Iris pigment epithelial cell (primary cell): ENCODE measurements around the gene EPN2.

Source experiments
- DNase-seq: peaks from one replicate; pipeline ENCODE4 v3.0.0-alpha.2; 2011; ENCODE audit warnings: low read depth

The EPN2 gene

GRCh38 chr17:19365833-19366636, 128.9 kb downstream of the EPN2 start:
- no peak for DNase-seq

DNA sequence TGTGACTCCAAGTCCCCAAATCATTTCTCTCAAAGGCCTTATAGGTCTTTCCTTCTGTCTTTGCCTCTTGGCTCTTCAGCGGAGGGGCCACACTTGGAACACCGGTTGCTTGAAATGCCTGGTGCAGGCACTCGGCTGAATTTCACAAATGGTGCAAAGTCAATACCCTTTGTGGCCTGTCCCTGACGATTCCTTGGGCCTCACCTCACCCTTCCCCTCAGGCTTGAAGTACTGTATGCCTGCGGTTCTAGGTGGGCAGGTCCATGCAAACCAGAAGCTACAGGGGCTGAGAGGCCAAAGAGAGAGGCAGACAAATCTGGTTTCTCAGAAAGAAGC, 129.4 kb downstream of the EPN2 start:
- DNase-seq: no peak

GRCh38 chr17:19368229-19368628, 131.1 kb downstream of the EPN2 start:
- peak; percentile 36 for DNase-seq

GRCh38 chr17:19369107-19369778, 132.1 kb downstream of the EPN2 start:
- no peak for DNase-seq

GRCh38 chr17:19369846-19370492, 132.8 kb downstream of the EPN2 start:
- DNase-seq: no peak

DNA sequence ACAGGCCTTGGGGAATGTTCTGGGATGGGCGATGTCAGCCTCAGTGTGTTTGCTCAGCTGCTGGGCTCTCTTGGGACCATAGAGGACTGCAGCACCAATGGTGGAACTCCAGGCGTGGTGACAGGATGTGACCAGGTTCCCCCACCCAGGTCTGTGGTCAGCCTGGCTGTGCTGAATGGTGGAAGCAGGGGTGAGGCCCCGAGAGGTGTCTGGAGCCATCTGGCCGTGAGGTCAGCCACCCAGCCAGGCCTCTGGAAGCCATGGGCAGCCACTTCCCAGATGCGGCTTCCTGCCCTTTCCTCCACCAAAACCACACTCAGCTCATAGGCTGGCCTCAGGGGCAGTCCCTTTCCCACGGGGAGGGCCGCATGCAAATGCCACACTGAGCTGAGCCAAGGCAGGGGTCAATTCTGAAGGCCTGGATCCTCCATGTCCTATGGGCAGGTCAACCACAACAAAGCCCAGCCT, 133.4 kb downstream of the EPN2 start:
- no peak for DNase-seq

DNA sequence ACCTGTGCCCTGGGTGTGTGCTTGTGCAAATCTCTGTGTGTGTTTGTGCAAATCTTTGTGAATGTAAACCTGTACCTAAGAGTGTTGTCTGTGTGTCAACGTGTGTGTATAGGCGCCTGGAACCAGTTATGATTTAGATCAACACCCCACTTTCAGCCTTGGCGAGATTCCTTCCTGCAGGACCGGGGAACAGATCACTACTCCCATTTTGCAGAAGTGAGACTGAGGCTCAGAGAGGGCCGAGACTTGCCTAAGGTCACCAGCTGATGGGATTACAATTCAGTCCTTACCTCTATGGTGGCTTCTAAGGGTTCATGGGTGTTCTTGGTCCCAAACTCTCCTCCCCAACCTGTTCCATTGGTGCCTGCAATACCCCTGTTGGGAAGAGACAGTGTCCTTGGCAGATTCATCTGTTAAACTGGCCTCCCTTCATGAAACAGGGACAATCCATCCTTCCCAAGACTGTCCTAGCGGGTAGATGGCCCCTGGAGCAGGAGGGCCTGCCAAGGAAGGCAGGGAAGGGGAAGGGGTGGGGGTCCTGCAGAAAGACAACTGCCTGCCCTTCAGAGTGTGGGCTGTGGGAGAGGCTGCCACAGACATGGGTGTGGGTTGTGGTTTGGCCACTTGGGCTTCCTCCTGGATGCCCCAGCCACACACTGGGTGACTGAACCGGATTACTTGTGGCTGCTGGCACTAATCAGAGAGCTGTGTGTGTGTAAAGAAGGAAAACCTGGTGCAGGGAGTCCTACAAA, 134.3 kb downstream of the EPN2 start:
- no peak for DNase-seq

GRCh38 chr17:19372011-19372370, 134.8 kb downstream of the EPN2 start:
- no peak for DNase-seq

DNA sequence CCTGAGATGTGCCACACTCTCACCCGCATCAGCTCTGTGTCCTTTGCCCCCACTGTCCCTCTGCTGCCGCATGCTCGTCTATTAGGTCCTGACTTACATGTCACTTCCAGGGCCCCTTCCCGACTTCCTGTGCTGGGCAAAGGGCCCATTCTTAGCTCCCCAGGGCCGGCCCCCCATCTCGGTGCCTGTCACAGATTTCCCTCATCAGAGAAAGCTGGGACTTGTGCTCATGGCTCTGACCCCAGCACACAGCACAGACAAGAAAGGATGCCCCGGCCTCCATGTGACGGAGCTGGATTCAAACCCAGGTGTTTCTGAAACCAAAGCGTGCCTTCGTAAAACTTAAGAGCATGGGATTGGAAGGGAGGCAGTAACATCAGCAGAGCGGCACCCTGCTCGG, 135.3 kb downstream of the EPN2 start:
- no peak for DNase-seq

GRCh38 chr17:19372866-19373504, 135.8 kb downstream of the EPN2 start:
- no peak for DNase-seq

GRCh38 chr17:19374136-19374535, 137.0 kb downstream of the EPN2 start:
- DNase-seq: no peak

GRCh38 chr17:19375732-19376131, 138.6 kb downstream of the EPN2 start:
- DNase-seq: no peak

GRCh38 chr17:19376811-19377210, 139.6 kb downstream of the EPN2 start:
- no peak for DNase-seq

DNA sequence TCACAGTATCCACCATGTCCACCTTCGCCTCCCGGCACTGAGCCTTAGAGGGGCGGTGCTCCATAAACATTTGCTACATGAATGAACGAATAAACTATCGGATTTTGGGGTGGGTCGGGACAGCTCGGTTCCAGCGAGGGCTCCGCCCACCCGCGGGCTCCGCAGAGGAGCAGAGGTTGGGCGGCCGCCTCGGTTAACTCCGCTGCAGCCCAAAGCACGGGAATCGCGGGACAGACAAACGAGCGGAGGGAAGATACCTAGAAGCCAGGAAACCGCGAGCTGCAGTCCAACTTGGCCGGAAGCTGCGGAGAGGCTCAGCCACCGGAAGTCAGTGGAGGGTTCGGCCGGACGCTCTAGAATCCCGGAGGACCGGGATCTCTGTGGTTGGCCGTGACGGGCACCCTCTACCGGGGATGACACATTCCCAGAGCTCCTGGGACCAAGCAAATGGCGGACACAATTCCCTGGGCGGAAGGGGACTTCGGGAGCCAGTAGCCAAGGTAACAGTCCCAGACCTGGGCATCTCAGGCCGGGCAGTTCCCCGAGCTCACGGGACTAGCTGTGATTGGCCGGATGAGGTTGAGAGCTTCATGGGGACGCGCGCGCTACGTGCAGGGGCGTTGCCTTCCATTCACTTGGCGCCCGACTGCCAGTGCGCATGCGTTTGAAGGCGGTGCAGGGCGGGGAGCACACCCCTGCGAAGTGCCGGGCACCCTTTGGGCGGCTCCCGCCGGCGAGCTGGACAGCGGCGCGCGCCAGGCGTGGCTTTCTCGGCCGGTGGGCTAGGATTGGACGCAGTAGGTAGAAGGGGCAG, 140.6 kb downstream of the EPN2 start:
- DNase-seq: peak; percentile 99

DNA sequence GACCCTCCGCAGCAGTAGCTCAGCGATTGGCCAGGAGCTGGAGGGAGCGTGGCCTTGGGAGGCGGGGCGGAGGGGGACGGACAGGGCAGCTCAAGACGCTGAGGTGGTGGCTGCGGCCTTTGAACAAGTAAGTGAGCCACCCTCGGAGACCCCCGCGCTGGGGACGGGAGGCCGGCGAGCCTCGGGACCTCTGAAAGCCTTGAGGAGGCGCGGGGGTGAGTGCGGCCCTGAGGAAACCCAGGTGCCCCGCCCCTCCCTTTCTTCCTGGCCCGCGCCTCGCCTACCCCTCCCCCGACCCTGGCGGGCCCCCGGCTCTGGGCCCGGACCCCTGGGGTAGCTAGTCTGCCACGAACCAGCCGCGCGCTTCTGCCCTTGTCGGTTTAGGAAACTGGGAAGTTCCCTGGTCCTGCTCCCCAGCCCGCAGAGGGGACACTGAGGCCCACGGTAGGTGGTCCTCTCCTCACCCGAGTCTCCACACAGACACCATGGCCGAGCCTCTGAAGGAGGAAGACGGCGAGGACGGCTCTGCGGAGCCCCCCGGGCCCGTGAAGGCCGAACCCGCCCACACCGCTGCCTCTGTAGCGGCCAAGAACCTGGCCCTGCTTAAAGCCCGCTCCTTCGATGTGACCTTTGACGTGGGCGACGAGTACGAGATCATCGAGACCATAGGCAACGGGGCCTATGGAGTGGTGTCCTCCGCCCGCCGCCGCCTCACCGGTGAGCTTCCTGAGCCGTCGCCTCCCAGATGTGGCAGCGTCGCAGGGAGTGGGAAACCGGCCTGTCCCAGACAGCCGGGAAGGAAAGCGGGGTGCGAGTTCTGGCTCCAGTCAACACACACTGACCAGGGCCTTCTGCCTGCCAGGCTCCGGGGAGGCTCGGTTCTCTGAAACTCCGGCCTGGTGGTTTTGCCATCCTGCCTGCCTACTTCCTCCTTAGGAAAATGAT, 141.5 kb downstream of the EPN2 start, which contains the start of gene MAPK7:
Gene MAPK7 (plus strand): TSS at position 83 of the 945 bp plus-strand sequence. CDS start 403 bp downstream, at position 486.
- DNase-seq: no peak

DNA sequence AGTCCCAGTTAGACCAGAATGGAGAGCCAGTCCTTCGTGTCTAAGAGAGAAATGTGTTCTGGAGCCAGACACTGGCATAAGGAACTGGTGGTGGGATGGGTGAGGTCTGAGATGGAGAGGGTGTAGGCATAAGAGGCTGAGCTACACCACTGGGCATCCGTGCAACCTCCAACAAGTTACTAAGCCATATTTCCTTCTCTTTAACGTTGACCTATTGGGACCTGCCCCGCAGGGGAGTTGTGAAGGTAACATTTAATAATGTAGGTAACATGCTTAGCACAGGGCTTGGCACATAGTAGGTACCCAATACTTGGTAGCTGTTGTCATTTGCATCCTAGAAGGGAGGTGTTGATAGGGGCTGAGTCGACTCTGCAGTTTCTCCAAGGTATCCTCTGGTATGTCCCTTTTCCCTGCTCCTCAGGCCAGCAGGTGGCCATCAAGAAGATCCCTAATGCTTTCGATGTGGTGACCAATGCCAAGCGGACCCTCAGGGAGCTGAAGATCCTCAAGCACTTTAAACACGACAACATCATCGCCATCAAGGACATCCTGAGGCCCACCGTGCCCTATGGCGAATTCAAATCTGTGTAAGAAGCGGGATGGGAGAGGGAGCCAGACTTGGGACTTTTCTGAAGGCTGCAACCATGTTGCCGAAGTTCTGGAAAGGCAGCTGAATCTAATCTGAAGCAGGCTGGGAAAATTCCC, 142.3 kb downstream of the EPN2 start:
- no peak for DNase-seq

DNA sequence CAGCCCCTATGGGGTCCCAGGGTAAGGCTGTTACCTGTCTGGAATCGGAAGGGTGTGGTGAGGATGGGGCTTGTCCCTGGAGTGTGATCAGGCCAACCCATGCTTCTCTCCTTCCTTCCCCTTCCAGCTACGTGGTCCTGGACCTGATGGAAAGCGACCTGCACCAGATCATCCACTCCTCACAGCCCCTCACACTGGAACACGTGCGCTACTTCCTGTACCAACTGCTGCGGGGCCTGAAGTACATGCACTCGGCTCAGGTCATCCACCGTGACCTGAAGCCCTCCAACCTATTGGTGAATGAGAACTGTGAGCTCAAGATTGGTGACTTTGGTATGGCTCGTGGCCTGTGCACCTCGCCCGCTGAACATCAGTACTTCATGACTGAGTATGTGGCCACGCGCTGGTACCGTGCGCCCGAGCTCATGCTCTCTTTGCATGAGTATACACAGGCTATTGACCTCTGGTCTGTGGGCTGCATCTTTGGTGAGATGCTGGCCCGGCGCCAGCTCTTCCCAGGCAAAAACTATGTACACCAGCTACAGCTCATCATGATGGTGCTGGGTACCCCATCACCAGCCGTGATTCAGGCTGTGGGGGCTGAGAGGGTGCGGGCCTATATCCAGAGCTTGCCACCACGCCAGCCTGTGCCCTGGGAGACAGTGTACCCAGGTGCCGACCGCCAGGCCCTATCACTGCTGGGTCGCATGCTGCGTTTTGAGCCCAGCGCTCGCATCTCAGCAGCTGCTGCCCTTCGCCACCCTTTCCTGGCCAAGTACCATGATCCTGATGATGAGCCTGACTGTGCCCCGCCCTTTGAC, 143.5 kb downstream of the EPN2 start:
- no peak for DNase-seq

DNA sequence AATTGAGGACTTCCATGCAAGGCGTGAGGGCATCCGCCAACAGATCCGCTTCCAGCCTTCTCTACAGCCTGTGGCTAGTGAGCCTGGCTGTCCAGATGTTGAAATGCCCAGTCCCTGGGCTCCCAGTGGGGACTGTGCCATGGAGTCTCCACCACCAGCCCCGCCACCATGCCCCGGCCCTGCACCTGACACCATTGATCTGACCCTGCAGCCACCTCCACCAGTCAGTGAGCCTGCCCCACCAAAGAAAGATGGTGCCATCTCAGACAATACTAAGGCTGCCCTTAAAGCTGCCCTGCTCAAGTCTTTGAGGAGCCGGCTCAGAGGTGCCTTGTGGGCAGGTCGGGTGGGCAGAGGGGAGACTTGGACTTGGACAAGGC, 144.2 kb downstream of the EPN2 start:
- no peak for DNase-seq
